Stimulated activated CD4-positive, alpha-beta T cell treated with anti-CD3 and anti-CD28 coated beads, Interleukin-4, amount 100 ng/mL, for 1 hour (primary cell): ENCODE measurements around the gene B3GAT3.
A peak's percentile ranks its signal among the peaks of the same experiment; 100 is the strongest.
"Not testable (repeated sequence)": the region's sequence is repeated elsewhere in the genome, so short reads cannot be mapped to it uniquely, and the experiment has no call there.

Source experiments
- DNase-seq: peaks from one replicate; pipeline ENCODE4 v3.0.0-alpha.2; 2020

B3GAT3 gene

DNA sequence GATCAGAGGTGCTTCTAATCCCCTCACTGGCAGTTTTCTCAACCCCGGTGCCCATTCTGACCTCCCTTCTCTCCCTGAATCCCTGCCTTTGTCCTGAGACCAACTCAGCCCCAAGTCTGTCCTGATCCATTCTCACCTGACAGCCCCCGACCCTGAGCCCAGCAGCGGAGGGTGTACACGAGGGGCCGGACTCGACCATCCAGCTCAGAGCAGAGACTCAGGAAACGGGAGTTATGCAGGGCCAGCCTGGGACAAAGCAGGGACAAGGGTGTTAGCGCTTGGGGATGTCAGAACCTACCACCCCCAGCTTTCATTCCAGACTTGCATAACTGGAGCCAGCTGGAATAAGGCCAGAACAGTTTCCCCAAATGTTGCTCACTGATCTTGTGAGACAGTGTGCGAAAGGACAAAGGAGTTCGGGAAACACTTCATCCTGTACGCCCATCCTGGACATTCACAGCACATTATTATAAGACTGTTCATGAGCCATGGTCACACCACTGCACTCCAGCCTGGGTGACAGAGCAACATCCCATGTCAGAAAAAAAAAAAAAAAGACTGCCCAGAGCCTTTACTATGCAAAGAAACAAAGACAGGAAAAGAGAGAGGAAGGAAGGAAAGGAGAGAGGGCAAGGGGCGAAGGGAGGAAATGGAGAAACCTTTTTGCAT lies 44.6 kb downstream of the B3GAT3 start:
- DNase-seq, result no peak

DNA sequence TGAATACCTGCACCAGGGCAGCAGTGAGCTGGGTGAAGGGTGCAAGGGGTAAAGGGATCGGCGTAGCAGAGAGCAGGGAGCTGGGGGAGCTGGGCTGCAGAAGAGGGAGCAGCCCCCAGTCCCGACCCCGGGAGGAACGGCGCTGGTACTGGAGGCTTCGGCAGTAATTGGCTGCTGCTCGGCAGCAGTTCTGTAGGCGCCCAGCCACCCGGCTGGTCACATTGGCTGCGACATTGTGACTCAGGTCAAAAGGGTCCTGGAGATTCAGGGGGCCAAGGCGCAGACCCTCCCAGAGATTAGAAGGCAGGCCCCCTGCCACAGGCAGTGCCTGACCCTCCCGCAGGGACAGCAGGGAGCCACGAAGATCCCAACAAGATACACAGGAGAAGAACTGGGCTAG lies 45.9 kb downstream of the B3GAT3 start:
- DNase-seq, result no peak

DNA sequence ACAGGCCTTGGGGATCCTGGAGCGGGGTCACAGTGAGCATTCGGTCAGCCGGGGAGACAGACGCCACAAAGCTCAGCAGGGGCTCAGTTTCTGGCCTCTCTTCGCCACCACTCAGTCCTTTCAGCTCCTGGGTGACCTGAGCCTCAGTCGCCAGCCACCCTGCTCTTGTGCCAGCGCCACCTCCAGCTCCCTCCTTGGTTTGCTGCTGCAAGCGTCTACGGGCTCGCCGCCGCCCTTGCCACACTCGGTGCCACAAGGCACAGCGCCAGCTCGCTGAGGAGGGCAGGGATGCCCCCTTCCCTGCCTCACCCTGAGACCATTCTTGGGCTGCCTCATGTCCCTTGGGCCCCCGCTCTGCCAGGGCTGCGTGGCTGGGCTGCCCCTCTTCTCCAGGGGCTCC lies 46.6 kb downstream of the B3GAT3 start:
- DNase-seq, result no peak

DNA sequence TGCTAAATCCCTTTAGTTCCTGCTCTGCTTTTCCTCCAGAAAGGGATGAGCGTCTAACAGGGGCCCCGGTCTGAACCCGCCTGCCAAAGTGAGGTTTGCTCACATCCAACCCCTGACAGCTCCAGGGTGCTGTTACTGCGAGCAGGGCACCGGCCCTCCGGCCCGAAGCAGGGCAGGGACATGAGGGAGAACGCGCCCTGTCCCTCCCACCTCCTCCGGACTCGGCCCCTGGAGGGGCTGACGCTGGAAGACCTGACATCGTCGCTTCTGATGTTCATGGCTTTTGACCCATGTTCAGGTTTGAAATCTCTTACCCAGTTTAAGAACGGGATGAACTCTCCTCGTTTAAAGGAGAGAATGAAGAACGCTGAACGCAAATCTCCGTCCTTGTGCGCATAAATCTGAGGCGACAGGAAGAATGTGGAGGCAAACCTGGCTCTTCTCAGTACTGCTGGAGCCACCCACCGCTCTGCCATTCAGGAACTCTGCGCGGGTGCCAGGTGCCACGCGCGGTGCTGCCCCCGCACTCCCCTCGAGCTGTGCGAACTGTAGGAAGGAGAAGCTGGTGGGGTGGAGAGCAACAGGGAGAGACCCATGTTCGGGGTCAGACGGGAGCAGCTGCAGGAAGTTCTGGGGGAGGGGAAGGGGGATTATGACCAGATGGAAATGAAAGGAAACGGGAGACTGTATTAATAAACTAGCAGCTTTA lies 47.3 kb downstream of the B3GAT3 start:
- no peak for DNase-seq

DNA sequence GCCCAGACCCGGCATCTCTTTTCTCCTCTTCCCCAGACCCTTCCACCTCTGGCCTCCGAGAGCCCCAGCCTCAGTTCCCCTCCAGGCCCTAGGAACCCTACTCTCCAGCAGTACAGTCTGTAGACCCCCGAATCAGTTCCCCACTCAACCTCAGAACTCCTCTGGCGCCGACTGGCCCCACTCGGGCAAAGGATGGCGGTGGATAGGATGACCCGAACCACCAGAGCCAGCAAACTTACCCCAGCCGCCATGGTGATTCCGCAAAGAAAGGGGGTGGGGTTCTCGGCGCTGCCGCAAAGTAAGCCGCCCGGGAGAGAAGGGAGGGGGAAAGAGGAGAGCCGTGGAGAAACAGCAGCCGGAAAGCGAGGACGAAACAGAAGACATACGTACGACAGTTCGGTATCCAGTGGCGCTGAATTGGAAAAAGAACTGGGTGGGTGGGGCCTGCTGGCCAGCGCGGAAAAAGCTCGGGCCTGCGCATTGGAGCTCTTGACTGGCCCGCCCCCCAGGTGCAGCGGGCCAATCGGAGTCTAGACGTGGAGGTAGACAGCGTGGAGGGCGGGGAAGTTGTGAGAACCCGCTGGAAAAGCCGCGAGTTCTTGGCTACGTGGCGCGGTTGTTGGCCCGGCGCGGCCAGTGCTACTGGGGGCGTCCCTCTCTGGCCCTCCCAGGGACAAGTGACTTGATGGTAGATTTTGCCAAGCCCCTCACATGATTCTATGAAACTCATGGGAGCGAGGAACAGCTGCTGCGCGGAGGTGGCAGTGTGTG lies 48.0 kb downstream of the B3GAT3 start, which contains the start of gene EEF1G:
EEF1G (minus strand) TSS at position 300 of the 771 bp plus-strand sequence; CDS start at position 251, 49 bp downstream.
- DNase-seq, result peak; percentile 95

DNA sequence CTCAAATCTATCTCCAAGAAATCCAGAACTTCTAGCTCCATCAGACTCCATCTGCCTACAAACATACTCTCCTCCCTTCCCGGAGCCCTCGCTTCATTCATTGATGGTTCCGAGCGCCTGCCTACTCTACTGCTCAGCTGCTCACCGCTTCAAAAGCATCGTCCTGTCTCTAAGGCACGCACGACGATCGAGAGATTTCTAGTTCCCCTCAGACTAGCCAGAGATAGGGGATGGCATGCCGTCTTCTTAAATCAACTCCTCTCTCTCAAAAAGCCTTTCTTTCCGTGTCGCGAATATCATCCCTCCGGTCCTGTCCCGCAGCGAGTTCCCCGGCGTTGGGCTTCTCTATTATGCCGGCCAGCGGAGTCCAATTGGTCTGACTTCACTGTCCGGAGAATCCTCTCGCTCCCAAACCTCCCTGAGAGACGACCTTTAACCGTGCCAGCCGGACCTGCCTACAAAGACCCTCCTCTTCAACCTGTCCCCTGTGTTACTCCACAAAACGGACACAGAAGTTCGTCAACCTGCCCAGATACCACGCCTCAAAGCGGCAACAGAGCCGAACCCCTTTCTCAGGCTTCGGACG lies 48.7 kb downstream of the B3GAT3 start:
- no peak for DNase-seq

DNA sequence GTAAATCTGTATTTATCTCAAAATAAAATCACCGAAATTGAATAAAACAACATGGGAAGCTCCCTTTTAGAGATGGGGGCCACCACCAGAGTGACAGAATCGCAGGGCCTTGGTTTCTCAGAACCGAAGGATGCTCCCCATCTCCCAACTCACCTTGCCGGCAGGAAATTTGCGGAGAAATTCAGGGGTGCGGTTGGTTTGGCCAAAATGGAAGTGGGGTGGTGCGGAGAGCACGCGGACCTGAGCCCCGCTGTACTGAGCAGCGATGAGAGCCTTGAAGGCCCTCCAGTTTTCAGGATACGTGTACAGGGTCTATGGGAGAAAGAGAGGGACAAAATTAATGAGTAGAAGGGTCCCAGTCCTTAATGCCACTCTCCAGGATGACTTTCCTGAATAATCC lies 49.4 kb downstream of the B3GAT3 start:
- DNase-seq, result no peak

DNA sequence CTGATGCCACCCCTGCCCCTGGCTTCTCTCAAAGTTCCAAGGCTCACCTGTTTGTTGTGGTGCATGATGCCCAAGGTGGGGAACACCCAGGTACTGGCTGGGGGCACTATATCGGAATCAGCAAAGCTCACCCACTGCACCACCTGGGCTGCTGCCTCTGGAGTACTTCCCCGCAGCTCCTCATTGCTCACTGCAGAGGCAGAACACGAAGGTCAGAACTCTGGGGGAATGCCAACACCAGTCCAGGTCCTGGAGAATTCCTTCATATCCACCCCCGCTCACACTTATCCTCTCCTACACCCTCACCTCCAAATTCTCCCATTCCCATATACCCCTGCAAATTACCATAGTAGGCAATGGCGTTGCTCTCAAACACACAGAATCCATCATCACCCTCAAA lies 50.3 kb downstream of the B3GAT3 start:
- DNase-seq, result not testable (repeated sequence)

DNA sequence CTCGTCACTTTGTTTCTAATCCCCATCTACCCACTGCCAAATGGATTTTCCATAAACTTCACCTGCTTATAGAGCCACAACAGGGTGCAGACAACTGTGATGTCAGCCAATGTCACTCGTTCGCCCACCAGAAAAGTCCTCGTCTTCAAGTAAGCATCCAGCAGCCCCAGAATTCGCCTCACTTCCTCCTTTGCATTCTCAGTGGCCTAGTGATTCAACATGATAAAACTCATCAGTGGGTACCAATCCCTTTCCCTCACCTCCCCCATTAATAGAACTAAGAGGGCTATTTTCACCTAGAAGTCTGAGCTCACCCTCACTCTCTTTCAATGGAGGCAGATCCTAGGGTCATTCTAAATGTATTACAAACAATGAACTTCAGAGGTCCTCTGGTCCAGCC lies 50.9 kb downstream of the B3GAT3 start:
- DNase-seq, result not testable (repeated sequence)

DNA sequence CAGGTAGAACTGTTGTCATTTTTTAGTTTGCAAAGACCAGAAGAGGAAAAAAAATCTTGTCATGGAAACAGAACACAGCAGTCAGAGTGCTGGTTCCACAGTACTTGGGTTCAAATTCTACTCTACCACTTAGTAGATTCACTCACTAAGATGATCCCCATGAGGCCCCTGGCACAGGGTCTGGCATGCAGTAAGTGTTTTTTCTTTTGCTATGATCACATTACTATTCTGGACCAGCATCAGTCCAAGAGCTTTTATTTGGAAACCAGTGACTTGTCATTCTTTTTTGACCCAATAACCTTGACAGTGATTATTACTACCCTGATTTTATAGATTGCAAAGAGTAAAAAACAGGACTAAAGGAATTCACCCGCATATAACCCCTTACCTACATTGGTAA lies 52.2 kb downstream of the B3GAT3 start:
- DNase-seq, result no peak

DNA sequence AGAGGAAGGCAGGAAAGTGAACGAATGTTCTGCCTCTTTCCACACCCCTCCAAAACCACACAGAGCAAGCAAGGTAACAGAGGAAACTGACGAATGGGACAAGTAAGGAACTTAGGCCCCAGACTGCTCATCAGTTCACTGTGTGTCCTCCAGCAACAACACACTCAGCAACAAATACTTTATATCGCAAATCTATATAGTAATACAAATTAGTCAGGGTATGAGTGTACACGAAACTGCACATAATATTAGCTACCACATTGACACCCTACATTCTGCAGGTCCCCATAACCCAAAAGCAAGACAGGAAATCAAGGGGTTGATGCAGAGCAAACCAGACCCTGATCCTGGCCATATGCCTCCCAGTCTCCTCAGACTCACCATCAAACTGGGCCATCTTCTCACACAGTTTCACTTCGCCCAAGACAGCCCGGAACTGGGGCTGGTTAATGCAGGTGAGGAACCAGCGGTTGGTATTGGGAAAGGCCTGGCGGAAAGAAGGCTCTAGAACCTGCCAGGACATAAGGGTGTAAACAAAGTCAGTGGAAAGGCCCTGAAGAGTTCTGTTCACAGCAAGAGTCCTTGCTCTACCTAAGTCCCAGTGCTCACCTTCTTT lies 54.7 kb downstream of the B3GAT3 start:
- no peak for DNase-seq

DNA sequence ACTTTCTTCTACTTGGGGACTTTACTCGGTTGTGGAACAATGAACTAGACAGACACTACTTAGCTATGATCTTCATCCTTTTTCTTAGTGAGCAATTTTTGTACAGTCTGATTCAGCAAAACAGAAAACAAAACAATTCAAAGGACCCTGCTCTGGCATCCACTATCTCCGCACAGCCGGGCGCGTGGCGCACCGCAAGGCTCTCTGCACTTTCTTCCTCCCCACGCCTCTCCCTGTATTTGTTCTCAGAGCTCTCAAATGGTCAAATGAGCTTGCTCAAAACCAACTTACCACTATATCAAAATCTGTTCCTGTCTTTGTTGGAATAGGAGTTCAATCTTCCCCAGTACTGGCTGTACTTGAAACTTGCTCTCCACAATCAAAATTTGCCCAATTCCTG lies 55.5 kb downstream of the B3GAT3 start:
- DNase-seq, result no peak
